Endothelial cell of umbilical vein (primary cell): ENCODE measurements around the gene SYCP3. TPM values are rescaled to one million over a fixed set of nuclear protein-coding genes. Genes with fewer than 3 reads are reported as not detected.

Source experiments
- BruUV-seq: library from RNA; stranded (reverse); fragments of 400-500 nt; replicated peaks from 2 replicates; lab custom pipeline; 2021; lab: Mats Ljungman, UMichigan
- CTCF ChIA-PET: fragments of 300-600, 350-600 bp; sonication (Branson Sonifier 250); formaldehyde crosslinking; loops from one replicate; lab custom pipeline; 2021; ENCODE audit warnings: antibody characterized with exemption, inconsistent platforms; lab: Charles Lee
- POLR2A ChIA-PET: fragments of 300-600, 350-600 bp; sonication (Branson Sonifier 250); formaldehyde crosslinking; loops from one replicate; lab custom pipeline; 2021; ENCODE audit warnings: antibody characterized with exemption, inconsistent platforms; lab: Charles Lee
- DNase-seq: peaks from one replicate; pipeline ENCODE4 v3.0.0-alpha.2; 2011; ENCODE audit warnings: low read depth, low spot score
- FAIRE-seq: peaks from 2 replicates; lab custom pipeline; 2011; peaks lifted over from hg19 to GRCh38; lab: Jason Lieb, UNC
- H2AFZ ChIP-seq: 2 replicates; pipeline ENCODE4 v1.6.0; 2012; ENCODE audit warnings: low read depth, low read length, control low read depth, inconsistent platforms
- H3K27ac ChIP-seq: 2 replicates; pipeline ENCODE4 v1.5.1; 2011; ENCODE audit warnings: low read depth, mild to moderate bottlenecking, control low read depth, low read length, moderate library complexity; ENCODE audit not compliant: insufficient read depth
- H3K27me3 ChIP-seq, 2 experiments: 2 replicates each; pipeline versions ENCODE4 v1.6.0 to v1.6.1; 2011; ENCODE audit warnings: low read length in 2 of 2, mixed read lengths in 1 of 2; ENCODE audit not compliant: control insufficient read depth in 2 of 2, insufficient read depth in 2 of 2
- H3K36me3 ChIP-seq, 2 experiments: 2 replicates in 1 of 2; 3 replicates in 1 of 2; pipeline ENCODE4 v1.5.1; 2011; ENCODE audit warnings: low read length in 2 of 2, mild to moderate bottlenecking in 1 of 2, moderate library complexity in 1 of 2; ENCODE audit not compliant: control insufficient read depth in 2 of 2, insufficient read depth in 2 of 2; ENCODE audit errors: extremely low read depth in 1 of 2
- H3K4me1 ChIP-seq: 3 replicates; pipeline ENCODE4 v1.5.1; 2011; ENCODE audit warnings: mild to moderate bottlenecking, low read length; ENCODE audit not compliant: control insufficient read depth, insufficient read depth; ENCODE audit errors: extremely low read depth
- H3K4me2 ChIP-seq: 2 replicates; pipeline ENCODE4 v1.6.1; 2011; ENCODE audit warnings: low read length, control low read depth, mixed read lengths; ENCODE audit not compliant: insufficient read depth
- H3K4me3 ChIP-seq, 3 experiments: fragments of 200-600 bp in 1 of 3; sonication (generic), shearing (Covaris generic) in 1 of 3; replicated peaks in 1 of 3; 2 replicates each; pipeline ENCODE4 v1.5.1; 2011 to 2016; ENCODE audit warnings: control low read depth in 3 of 3, low read length in 3 of 3, mild to moderate bottlenecking in 2 of 3, inconsistent platforms in 1 of 3, low read depth in 1 of 3, moderate library complexity in 1 of 3; ENCODE audit not compliant: insufficient read depth in 1 of 3
- H3K79me2 ChIP-seq: 2 replicates; pipeline ENCODE4 v1.6.0; 2012; ENCODE audit warnings: low read length, inconsistent platforms; ENCODE audit not compliant: control insufficient read depth, insufficient read depth
- H3K9ac ChIP-seq: replicated peaks from 2 replicates; pipeline ENCODE3; 2011; ENCODE audit warnings: low read length, control low read depth; ENCODE audit not compliant: insufficient read depth; ENCODE audit errors: extremely low read depth
- H3K9me1 ChIP-seq: replicated peaks from 3 replicates; pipeline ENCODE4 v1.6.0; 2011; ENCODE audit warnings: mild to moderate bottlenecking, low read length; ENCODE audit not compliant: control insufficient read depth, insufficient read depth; ENCODE audit errors: extremely low read depth
- H3K9me3 ChIP-seq: replicated peaks from 2 replicates; pipeline ENCODE4 v1.5.1; 2012; ENCODE audit warnings: low read length, inconsistent platforms; ENCODE audit not compliant: control insufficient read depth, insufficient read depth
- H4K20me1 ChIP-seq: replicated peaks from 2 replicates; pipeline ENCODE3; 2011; ENCODE audit warnings: mild to moderate bottlenecking, low read length; ENCODE audit not compliant: control insufficient read depth, insufficient read depth; ENCODE audit errors: extremely low read depth
- EZH2 ChIP-seq: IDR thresholded peaks from 2 replicates; pipeline ENCODE4 v1.6.1; 2012; ENCODE audit warnings: borderline replicate concordance, low read depth, mild to moderate bottlenecking, moderate library complexity, low read length, inconsistent platforms; ENCODE audit not compliant: severe bottlenecking
- FOS ChIP-seq: IDR thresholded peaks from 2 replicates; pipeline ENCODE4 v1.6.1; 2011; ENCODE audit warnings: mild to moderate bottlenecking, low read length, moderate library complexity, borderline replicate concordance; ENCODE audit not compliant: insufficient read depth
- GATA2 ChIP-seq: IDR thresholded peaks from 2 replicates; pipeline ENCODE4 v1.7.0; 2011; ENCODE audit warnings: low read depth, mild to moderate bottlenecking, moderate library complexity, mixed read lengths, low read length; ENCODE audit not compliant: insufficient read length, insufficient read depth
- JUN ChIP-seq: IDR thresholded peaks from 2 replicates; pipeline ENCODE4 v1.6.1; 2011; ENCODE audit warnings: borderline replicate concordance, low read depth; ENCODE audit not compliant: insufficient read length, insufficient read depth
- MYC ChIP-seq: IDR thresholded peaks from one replicate; pipeline ENCODE4 v1.6.1; 2011; ENCODE audit warnings: mild to moderate bottlenecking, low read depth, low read length
- POLR2A ChIP-seq: IDR thresholded peaks from 2 replicates; pipeline ENCODE4 v1.6.1; 2012; ENCODE audit warnings: low read depth, mild to moderate bottlenecking, control low read depth, low read length
- POLR2AphosphoS5 ChIP-seq: IDR thresholded peaks from 2 replicates; pipeline ENCODE4 v1.6.1; 2012; ENCODE audit warnings: low read depth, mild to moderate bottlenecking, control low read depth, low read length, moderate library complexity; ENCODE audit not compliant: insufficient read depth
- dilution Hi-C: fragments of 300-500 bp; cut with MboI; formaldehyde crosslinking; loops from one replicate; pipeline ENCODE4 v1.15.0; 2019; ENCODE audit warnings: low sequenced_read_pairs; ENCODE audit not compliant: extremely low pct_ligation_motif_present
- intact Hi-C: fragments of 100-400 bp; cut with micrococcal nuclease; formaldehyde crosslinking; loops from one replicate; pipeline ENCODE4 v1.10.0; 2022
- polyA plus RNA-seq, 4 experiments: library from polyadenylated mRNA; depleted of rRNA in 3 of 4; stranded (reverse) in 3 of 4; unstranded in 1 of 4; fragments of >200 nt; gene quantifications; 2 replicates each; pipeline versions ENCODE4 v1.2.1 to v1.2.3, GENCODE V29; 2011 to 2012; ENCODE audit warnings: missing spikeins in 1 of 4
- total RNA-seq: library from RNA; stranded (reverse); gene quantifications from 2 replicates; pipeline ENCODE4 v1.2.3, GENCODE V29; 2021
- TF ChIP-seq, protein P1 (sequence below), 2 donors: IDR thresholded peaks; 1 replicate in 1 of 2; 2 replicates in 1 of 2; pipeline ENCODE4 v1.5.1; 2011; ENCODE audit warnings: low read length in 2 of 2, mild to moderate bottlenecking in 2 of 2, moderate library complexity in 2 of 2, control low read depth in 1 of 2, inconsistent platforms in 1 of 2, low read depth in 1 of 2; ENCODE audit not compliant: insufficient read depth in 1 of 2; ENCODE audit errors: extremely low read depth in 1 of 2
- TF ChIP-seq, protein P2 (sequence below): IDR thresholded peaks from 2 replicates; pipeline ENCODE4 v1.6.1; 2011; ENCODE audit not compliant: insufficient read depth, insufficient read length

Gene SYCP3
- total and polyA plus RNA-seq, 2 donors (not counting 3 experiments of a cell fraction or from before 2014, with no cell fraction given): 0.29 TPM; not detected in 1

DNA sequence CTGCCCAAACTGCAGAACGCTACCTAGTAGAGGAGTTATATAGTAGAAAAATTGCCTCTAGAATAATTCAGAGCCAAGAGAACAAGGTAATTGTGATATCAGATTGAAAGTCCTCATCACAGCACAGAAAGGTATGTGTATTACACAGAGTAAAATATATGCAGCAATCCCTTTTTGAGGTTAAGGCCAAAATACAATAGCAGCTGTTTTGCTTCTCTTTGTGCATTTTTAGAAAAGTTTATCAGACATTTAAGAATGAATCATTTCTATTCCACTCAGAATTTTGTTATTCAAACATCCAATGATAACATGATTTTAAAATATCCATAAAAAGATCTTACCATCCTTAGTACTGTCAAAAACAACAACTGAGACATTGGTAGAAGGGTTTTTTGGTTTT lies 46.4 kb upstream of the SYCP3 start:
- no peak for FAIRE-seq
- intact Hi-C loops: no loop called here

More for the DNA sequence above, 46.4 kb upstream of the SYCP3 start:
- no TSS peak for BruUV-seq
- Histone ChIP-seq H3K36me3 (no peaks in the 10 kb centered on the region), H3K9ac (no peak overlapping the region), H3K4me1 (no peaks in the 10 kb centered on the region), H3K9me3 (no peaks in the 10 kb centered on the region), H3K9me1 (no peaks in the 10 kb centered on the region), H2AFZ (no peak overlapping the region), H4K20me1 (no peaks in the 10 kb centered on the region), H3K27me3 (no peaks in the 10 kb centered on the region), H3K4me2 (no peak overlapping the region), H3K4me3 (no peak overlapping the region), H3K79me2 (no peaks in the 10 kb centered on the region), H3K27ac (no peak overlapping the region)
- dilution Hi-C loops: no loop called here
- TF ChIP-seq, protein P1, sequence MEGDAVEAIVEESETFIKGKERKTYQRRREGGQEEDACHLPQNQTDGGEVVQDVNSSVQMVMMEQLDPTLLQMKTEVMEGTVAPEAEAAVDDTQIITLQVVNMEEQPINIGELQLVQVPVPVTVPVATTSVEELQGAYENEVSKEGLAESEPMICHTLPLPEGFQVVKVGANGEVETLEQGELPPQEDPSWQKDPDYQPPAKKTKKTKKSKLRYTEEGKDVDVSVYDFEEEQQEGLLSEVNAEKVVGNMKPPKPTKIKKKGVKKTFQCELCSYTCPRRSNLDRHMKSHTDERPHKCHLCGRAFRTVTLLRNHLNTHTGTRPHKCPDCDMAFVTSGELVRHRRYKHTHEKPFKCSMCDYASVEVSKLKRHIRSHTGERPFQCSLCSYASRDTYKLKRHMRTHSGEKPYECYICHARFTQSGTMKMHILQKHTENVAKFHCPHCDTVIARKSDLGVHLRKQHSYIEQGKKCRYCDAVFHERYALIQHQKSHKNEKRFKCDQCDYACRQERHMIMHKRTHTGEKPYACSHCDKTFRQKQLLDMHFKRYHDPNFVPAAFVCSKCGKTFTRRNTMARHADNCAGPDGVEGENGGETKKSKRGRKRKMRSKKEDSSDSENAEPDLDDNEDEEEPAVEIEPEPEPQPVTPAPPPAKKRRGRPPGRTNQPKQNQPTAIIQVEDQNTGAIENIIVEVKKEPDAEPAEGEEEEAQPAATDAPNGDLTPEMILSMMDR (IDR thresholded peaks at IDR 0.05; ENCODE audit: extremely low read depth in 1 of 2, insufficient read depth in 1 of 2, low read depth in 1 of 2, low read length in 2 of 2): no peak
- TF ChIP-seq FOS (no peak), EZH2 (no peak), POLR2A (no peak), POLR2AphosphoS5 (no peak), GATA2 (no peak), MYC (no peak), JUN (no peak)
- TF ChIP-seq, protein P2, sequence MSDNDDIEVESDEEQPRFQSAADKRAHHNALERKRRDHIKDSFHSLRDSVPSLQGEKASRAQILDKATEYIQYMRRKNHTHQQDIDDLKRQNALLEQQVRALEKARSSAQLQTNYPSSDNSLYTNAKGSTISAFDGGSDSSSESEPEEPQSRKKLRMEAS: no peak
- DNase-seq: no peak
- POLR2A ChIA-PET: no interaction called here
- CTCF ChIA-PET: interaction anchor here (1.4 to 1.7 kb wide), 2 partner anchors 10 to 12 kb away, joined by 3 read pairs; no protein-coding TSS in a partner anchor
